Measurements from ENCODE around the gene PYCR2.

PYCR2 gene

GRCh38 chr1:225870911-225871310 is 53.1 kb downstream of the PYCR2 start:
- no peak for DNase-seq (ENCODE audit: low read depth)
- TF ChIP-seq CTCF (conservative IDR thresholded peaks at IDR 0.05; ENCODE audit: control insufficient read depth, insufficient read depth, low read depth, low read length), result no peak

More at GRCh38 chr1:225870911-225871310, 53.1 kb downstream of the PYCR2 start:
- H3K4me3 ChIP-seq (ENCODE audit: control insufficient read depth, low read depth, low read length), result no peak overlapping the region

All from fibroblast of mammary gland (primary cell).